Fibroblast of skin of scalp (primary cell): Measurements from ENCODE around the gene TMEM185A.
"Not testable (repeated sequence)": the region's sequence is repeated elsewhere in the genome, so short reads cannot be mapped to it uniquely, and the experiment has no call there.

ENCODE experiments used
- DNase-seq: peaks from one replicate; pipeline ENCODE4 v3.0.0-alpha.2; 2013

Gene TMEM185A

DNA sequence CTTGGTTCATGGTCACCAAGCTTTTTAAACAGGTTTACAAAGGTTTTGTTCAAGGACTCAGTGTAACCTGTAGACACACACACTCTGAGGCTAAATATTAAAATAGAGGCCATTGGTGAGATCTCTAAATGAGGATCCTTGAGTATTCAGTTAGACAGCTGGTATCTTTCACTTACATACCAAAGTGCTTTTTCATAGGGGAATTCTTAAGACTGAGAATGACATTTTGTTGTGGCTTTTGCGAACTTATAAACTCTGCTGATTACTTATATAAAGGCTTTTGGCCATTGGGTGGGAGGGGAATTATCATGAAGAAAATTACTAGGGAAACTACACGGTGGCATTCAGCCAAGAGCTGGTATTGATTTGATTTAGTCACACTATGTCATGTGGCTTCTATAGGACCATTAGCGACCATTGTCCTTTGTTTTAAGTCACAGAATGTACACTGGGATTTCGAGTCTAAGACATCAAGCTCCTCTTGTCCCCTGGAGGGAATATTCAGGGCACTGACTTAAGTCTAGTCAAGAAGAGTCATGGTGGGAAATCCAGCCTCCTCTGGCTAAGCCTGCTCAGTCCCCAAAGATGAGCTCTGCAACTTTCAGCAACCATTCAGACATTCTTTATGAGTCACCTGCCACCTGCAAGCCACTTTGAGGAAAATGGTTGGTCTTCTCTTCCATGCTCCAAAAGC is 80.2 kb downstream of the TMEM185A start:
- DNase-seq = not testable (repeated sequence)

DNA sequence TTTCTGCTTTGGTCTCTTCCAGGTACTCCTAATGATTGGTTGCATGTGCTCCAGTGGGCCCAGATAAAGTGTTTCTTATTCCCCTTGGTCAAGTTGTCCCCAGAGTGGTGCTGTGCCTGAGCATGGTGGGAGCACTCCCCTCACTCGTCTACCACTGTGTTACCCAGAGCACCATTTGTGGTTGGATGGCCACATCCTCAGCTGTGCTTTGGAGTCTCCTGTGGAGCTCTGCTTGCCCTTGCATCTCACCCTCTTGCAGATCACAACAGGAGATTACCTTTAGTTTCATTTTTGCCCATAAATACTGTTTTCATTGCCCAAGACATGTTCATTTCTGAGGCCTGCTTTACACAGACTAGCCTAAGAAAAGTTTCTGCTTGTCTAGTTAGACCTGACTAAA is 81.1 kb downstream of the TMEM185A start:
- DNase-seq = not testable (repeated sequence)

GRCh38 chrX:149549701-149550100 is 81.9 kb downstream of the TMEM185A start, which contains the start of gene HSFX3:
HSFX3 (minus strand) TSS chrX:149549924; CDS start chrX:149549852, 72 bp downstream.
- not testable (repeated sequence) for DNase-seq

GRCh38 chrX:149547782-149548181 is 83.8 kb downstream of the TMEM185A start:
- DNase-seq = not testable (repeated sequence)

- not testable (repeated sequence) for DNase-seq
Observed at GRCh38 chrX:149546962-149547361, 84.6 kb downstream of the TMEM185A start.
